ENCODE data around the gene CHCHD3.

Gene CHCHD3

DNA sequence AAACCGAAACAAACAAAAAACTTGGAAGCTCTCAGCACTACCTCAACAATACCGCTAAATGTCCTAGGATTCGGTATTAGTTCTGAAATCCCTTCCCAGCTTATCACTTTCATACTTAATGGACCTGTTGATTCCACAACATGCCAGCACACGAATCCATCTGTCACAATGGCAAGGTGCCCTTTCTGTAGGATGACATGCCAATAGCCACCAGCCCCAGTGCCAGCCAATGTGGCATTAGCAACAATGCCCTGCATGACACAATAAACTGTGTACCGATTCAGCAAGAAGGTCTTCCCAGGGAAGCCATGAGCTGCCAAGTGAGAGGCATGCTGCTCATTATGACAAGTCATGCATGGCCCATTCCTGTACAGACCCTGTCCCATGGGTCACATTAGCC, 35.6 kb upstream of the CHCHD3 start:
- TF ChIP-seq, protein P1, sequence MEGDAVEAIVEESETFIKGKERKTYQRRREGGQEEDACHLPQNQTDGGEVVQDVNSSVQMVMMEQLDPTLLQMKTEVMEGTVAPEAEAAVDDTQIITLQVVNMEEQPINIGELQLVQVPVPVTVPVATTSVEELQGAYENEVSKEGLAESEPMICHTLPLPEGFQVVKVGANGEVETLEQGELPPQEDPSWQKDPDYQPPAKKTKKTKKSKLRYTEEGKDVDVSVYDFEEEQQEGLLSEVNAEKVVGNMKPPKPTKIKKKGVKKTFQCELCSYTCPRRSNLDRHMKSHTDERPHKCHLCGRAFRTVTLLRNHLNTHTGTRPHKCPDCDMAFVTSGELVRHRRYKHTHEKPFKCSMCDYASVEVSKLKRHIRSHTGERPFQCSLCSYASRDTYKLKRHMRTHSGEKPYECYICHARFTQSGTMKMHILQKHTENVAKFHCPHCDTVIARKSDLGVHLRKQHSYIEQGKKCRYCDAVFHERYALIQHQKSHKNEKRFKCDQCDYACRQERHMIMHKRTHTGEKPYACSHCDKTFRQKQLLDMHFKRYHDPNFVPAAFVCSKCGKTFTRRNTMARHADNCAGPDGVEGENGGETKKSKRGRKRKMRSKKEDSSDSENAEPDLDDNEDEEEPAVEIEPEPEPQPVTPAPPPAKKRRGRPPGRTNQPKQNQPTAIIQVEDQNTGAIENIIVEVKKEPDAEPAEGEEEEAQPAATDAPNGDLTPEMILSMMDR (conservative IDR thresholded peaks at IDR 0.05): no peak
- H3K27ac ChIP-seq: no peak overlapping the region

DNA sequence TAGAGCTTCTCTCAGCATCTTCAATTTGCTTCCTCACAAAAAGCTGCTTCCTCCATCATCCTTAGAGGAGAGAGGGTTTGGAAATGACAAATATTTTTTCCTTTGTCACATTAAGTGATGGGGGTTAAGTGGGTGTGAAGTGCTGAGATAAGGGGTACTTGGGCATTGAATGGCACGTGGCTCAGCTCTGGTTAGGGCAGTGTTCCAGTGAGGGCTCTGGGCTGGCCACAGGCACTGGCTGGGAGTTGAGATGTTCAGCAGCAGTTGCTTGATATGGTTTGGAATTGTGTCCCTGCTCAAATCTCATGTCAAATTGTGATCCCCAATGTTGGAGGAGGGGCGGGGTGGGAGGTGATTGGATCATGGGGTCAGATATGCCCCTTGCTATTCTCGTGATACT, 33.7 kb upstream of the CHCHD3 start:
- H3K27ac ChIP-seq: no peak overlapping the region
- TF ChIP-seq, protein P1 (conservative IDR thresholded peaks at IDR 0.05): no peak

DNA sequence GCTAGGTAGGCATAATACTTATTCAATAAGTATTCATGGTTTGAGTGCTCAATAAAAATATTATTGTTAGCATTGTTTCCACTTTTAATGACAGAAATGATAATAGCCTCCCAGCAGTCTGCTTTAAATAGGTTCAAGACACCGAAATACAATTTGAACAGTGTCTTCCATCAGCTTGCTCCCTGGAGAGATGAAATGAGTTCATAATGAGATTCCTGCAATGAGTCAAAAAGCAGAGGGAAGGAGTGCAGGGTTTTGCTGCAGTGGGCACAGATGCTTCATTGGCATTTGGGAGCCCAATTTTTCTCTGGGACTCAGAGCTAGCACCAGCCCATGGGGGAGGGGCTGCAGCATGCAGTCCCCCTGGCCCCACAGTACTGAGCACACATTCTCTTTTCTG, 32.6 kb upstream of the CHCHD3 start:
- no peak overlapping the region for H3K27ac ChIP-seq
- TF ChIP-seq, protein P1 (conservative IDR thresholded peaks at IDR 0.05): no peak

DNA sequence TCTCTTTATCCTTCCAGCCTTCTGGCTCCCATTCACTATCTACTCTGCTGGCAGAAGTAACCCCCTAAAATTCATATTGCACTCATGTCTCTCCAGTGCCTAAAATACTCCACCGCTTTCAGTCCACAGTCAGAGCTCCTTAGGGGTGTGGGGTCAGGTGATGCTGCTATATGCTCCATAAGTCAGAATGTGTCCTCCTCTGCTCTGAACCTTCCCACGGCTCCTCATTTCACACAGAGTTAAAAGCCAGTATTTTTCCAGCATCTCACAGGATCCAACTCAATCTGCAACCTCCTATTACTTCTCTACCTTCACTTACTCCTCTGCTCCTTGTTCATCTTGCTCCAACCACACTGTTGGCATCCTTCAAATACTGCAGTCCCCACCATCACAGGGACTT, 31.1 kb upstream of the CHCHD3 start:
- TF ChIP-seq, protein P1 (conservative IDR thresholded peaks at IDR 0.05): no peak

DNA sequence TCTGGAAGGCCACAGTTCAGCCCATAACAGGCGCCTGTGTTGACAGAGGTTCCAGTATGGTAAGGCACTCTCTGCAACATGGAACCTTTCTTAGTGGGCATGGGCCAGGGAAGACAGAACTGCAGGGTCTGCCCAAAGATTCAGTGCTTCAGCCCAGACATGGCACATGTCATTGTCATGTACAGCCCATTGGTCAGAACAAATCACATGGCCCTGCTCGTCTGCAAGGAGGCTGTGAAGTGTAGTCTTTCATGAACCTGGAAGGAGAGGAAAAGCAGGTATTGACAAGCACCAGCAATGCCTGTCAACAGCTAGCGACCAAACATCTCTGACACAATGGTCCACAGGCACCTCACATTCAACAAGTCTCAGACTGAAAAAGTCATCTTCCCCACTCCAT, 30.4 kb upstream of the CHCHD3 start:
- H3K27ac ChIP-seq: no peak overlapping the region
- TF ChIP-seq, protein P1 (conservative IDR thresholded peaks at IDR 0.05): no peak

More for the DNA sequence above, 31.1 kb upstream of the CHCHD3 start:
- H3K27ac ChIP-seq: no peak overlapping the region

DNA sequence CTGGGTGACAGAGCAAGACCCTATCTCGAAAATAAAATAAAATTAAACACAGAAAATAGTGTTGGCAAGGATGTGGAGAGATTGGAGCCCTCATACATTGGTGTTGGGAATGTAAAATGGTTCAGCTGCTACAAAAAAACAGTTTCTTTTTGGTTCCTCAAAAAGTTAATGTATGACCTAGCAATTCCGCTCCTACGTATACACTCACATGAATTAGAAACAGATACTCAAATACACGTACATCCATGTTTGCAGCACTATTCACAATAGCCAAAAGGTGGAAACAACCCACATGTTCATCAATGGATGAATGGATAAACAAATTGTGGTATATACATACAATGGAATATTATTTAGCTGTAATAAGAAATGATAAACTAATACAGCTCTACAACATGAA, 28.4 kb upstream of the CHCHD3 start:
- no peak overlapping the region for H3K27ac ChIP-seq
- TF ChIP-seq, protein P1 (conservative IDR thresholded peaks at IDR 0.05): no peak

DNA sequence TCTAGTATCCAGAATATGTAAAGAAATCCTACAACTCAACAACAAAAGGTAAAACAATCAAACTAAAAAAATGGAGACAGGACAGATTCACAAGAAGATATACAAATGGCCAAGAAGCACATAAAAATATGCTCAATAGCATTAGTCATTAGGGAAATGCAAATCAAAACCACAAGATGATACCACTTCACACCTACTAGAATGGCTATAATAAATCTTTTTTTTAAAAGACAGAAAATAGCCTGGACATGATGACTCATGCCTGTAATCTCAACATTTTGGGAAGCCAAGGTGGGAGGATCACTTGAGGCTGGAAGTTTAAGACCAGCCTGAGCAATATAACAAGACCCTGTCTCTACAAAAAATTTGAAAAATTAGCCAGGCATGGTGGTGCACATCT, 27.9 kb upstream of the CHCHD3 start:
- TF ChIP-seq, protein P1 (conservative IDR thresholded peaks at IDR 0.05): no peak
- no peak overlapping the region for H3K27ac ChIP-seq

DNA sequence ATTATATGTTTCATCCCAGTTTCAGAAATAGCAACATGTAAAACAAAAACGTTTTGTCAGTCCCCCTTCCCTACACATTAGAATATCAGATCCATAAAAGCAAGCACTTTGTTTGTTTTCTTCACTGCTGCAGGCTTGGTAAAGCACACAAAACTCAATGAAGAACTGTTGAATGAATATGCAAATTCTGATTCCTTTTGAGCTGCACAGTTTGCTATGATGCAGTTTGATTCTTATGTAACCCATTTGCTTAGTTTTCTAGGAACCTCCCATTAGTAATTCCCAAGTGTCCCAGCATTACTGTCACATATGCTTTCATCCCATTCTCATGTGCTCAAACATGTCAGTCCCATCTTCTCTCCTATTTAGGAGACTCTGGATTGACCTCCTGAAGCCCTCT, 26.1 kb upstream of the CHCHD3 start:
- H3K27ac ChIP-seq: no peak overlapping the region
- TF ChIP-seq, protein P1 (conservative IDR thresholded peaks at IDR 0.05): no peak
